H9 (cell line): ENCODE data around the gene WDR4. TPM values are rescaled to one million over a fixed set of nuclear protein-coding genes. Genes with fewer than 3 reads are reported as not detected.

Experiments used
- DNase-seq: peaks from one replicate; pipeline ENCODE4 v3.0.0-alpha.2; 2017
- H2AFZ ChIP-seq: one replicate; pipeline ENCODE4 v1.6.1; 2013; ENCODE audit warnings: mild to moderate bottlenecking, low read length, control low read depth, moderate library complexity
- H2AK5ac ChIP-seq: 2 replicates; pipeline ENCODE4 v1.6.1; 2013; ENCODE audit warnings: low read length, control low read depth, mixed read lengths; ENCODE audit not compliant: insufficient read length
- H2BK120ac ChIP-seq: one replicate; pipeline ENCODE4 v1.6.1; 2013; ENCODE audit warnings: low read depth, mild to moderate bottlenecking, low read length, control low read depth, inconsistent platforms; ENCODE audit not compliant: poor library complexity, severe bottlenecking
- H2BK12ac ChIP-seq: 2 replicates; pipeline ENCODE4 v1.6.1; 2013; ENCODE audit warnings: low read length, control low read depth, mixed read lengths, low read depth; ENCODE audit not compliant: insufficient read length
- H2BK15ac ChIP-seq: 2 replicates; pipeline ENCODE4 v1.6.1; 2013; ENCODE audit warnings: low read depth, low read length, control low read depth
- H2BK20ac ChIP-seq: one replicate; pipeline ENCODE4 v1.6.1; 2013; ENCODE audit warnings: low read depth, mild to moderate bottlenecking, low read length, control low read depth, inconsistent platforms; ENCODE audit not compliant: poor library complexity, severe bottlenecking
- H2BK5ac ChIP-seq: 2 replicates; pipeline ENCODE4 v1.6.1; 2013; ENCODE audit warnings: low read length, control low read depth, mixed read lengths; ENCODE audit not compliant: insufficient read length
- H3K14ac ChIP-seq: 2 replicates; pipeline ENCODE4 v1.6.1; 2013; ENCODE audit warnings: low read length, control low read depth; ENCODE audit not compliant: insufficient read depth
- H3K18ac ChIP-seq: 2 replicates; pipeline ENCODE4 v1.6.1; 2013; ENCODE audit warnings: low read depth, mild to moderate bottlenecking, mixed read lengths, low read length, control low read depth; ENCODE audit not compliant: insufficient read length
- H3K23ac ChIP-seq: 2 replicates; pipeline ENCODE4 v1.6.1; 2013; ENCODE audit warnings: low read length, control low read depth, mixed read lengths, low read depth; ENCODE audit not compliant: insufficient read length
- H3K23me2 ChIP-seq: 2 replicates; pipeline ENCODE4 v1.6.1; 2013; ENCODE audit warnings: low read depth, mild to moderate bottlenecking, mixed read lengths, low read length, control low read depth; ENCODE audit not compliant: insufficient read length, poor library complexity, severe bottlenecking
- H3K27ac ChIP-seq: 2 replicates; pipeline ENCODE4 v1.5.1; 2013; ENCODE audit warnings: low read length, control low read depth, mixed read lengths, low read depth; ENCODE audit not compliant: insufficient read length
- H3K27me3 ChIP-seq: 2 replicates; pipeline ENCODE4 v1.6.1; 2013; ENCODE audit warnings: low read length, control low read depth, inconsistent platforms; ENCODE audit not compliant: insufficient read depth
- H3K4ac ChIP-seq: 2 replicates; pipeline ENCODE4 v1.6.1; 2013; ENCODE audit warnings: low read depth, mild to moderate bottlenecking, control low read depth, inconsistent platforms, low read length, moderate library complexity
- H3K4me1 ChIP-seq: 2 replicates; pipeline ENCODE4 v1.6.1; 2013; ENCODE audit warnings: low read length, control low read depth, inconsistent platforms; ENCODE audit not compliant: insufficient read depth
- H3K4me2 ChIP-seq: 2 replicates; pipeline ENCODE4 v1.6.1; 2013; ENCODE audit warnings: low read length, control low read depth, mixed read lengths; ENCODE audit not compliant: insufficient read length, insufficient read depth
- H3K56ac ChIP-seq: 2 replicates; pipeline ENCODE4 v1.6.1; 2013; ENCODE audit warnings: low read depth, mild to moderate bottlenecking, mixed read lengths, low read length, control low read depth; ENCODE audit not compliant: insufficient read length
- H3K79me1 ChIP-seq: 2 replicates; pipeline ENCODE4 v1.6.1; 2013; ENCODE audit warnings: low read depth, mild to moderate bottlenecking, moderate library complexity, low read length, control low read depth, inconsistent platforms; ENCODE audit not compliant: insufficient read depth, poor library complexity, severe bottlenecking
- H3K79me2 ChIP-seq: 2 replicates; pipeline ENCODE4 v1.6.1; 2013; ENCODE audit warnings: low read length, control low read depth, inconsistent platforms; ENCODE audit not compliant: insufficient read depth
- H3K9ac ChIP-seq: 2 replicates; pipeline ENCODE4 v1.6.1; 2013; ENCODE audit warnings: low read length, control low read depth, mixed read lengths; ENCODE audit not compliant: insufficient read length; ENCODE audit errors: extremely low read depth
- H3K9me3 ChIP-seq: one replicate; pipeline ENCODE4 v1.6.1; 2013; ENCODE audit warnings: low read depth, low read length, inconsistent platforms; ENCODE audit not compliant: control insufficient read depth
- H3T11ph ChIP-seq: one replicate; pipeline ENCODE4 v1.6.1; 2013; ENCODE audit warnings: mild to moderate bottlenecking, low read length, control low read depth, inconsistent platforms
- H4K20me1 ChIP-seq: one replicate; pipeline ENCODE4 v1.6.1; 2013; ENCODE audit not compliant: control insufficient read depth, insufficient read length, insufficient read depth
- H4K5ac ChIP-seq: 2 replicates; pipeline ENCODE4 v1.6.1; 2013; ENCODE audit warnings: low read depth, mild to moderate bottlenecking, mixed read lengths, low read length, control low read depth; ENCODE audit not compliant: insufficient read length
- H4K8ac ChIP-seq: replicated peaks from 2 replicates; pipeline ENCODE4 v1.6.1; 2013; ENCODE audit warnings: low read length, control low read depth, mixed read lengths, low read depth; ENCODE audit not compliant: insufficient read length
- H4K91ac ChIP-seq: 2 replicates; pipeline ENCODE4 v1.6.1; 2013; ENCODE audit warnings: low read depth, mild to moderate bottlenecking, moderate library complexity, mixed read lengths, low read length, control low read depth; ENCODE audit not compliant: insufficient read length
- H3K27ac Mint-ChIP-seq, 3 experiments: 2 replicates in 2 of 3; 3 replicates in 1 of 3; pipeline ENCODE4 v1.8.0; 2020 to 2021; ENCODE audit warnings: mixed read lengths in 3 of 3, mild to moderate bottlenecking in 1 of 3, moderate library complexity in 1 of 3
- H3K27me3 Mint-ChIP-seq: 2 replicates; pipeline ENCODE4 v1.8.0; 2021; ENCODE audit warnings: low read depth, mild to moderate bottlenecking, moderate library complexity, mixed read lengths
- H3K36me3 Mint-ChIP-seq, 3 experiments: 2 replicates in 2 of 3; 3 replicates in 1 of 3; pipeline ENCODE4 v1.8.0; 2020 to 2021; ENCODE audit warnings: low read depth in 3 of 3, mixed read lengths in 3 of 3; ENCODE audit not compliant: insufficient read depth in 1 of 3
- H3K4me1 Mint-ChIP-seq, 2 experiments: 2 replicates each; pipeline ENCODE4 v1.8.0; 2020; ENCODE audit warnings: mixed read lengths in 2 of 2
- H3K4me3 Mint-ChIP-seq, 2 experiments: 2 replicates in 1 of 2; 3 replicates in 1 of 2; pipeline ENCODE4 v1.8.0; 2020 to 2021; ENCODE audit warnings: mild to moderate bottlenecking in 2 of 2, mixed read lengths in 2 of 2, moderate library complexity in 1 of 2
- H3K9me3 Mint-ChIP-seq, 2 experiments: 2 replicates in 1 of 2; 3 replicates in 1 of 2; pipeline ENCODE4 v1.8.0; 2020; ENCODE audit warnings: mild to moderate bottlenecking in 2 of 2, mixed read lengths in 2 of 2, moderate library complexity in 1 of 2
- WGBS: extraction: QIAGEN DNeasy Blood & Tissue Kit; methylation state at CpG from one replicate; pipeline ENCODE4 v1.1.7; 2013; ENCODE audit warnings: missing lambda C conversion rate, low lambda C conversion rate, mixed read lengths; ENCODE audit not compliant: insufficient read length; ENCODE audit errors: extremely low coverage; 5-methylcytosine and 5-hydroxymethylcytosine counted together
- total RNA-seq: library from RNA; stranded (reverse); gene quantifications from 2 replicates; pipeline ENCODE4 v1.2.1, GENCODE V29; 2021
- TF ChIP-seq, protein P1 (sequence below): fragments of 200-600 bp; sonication (generic); conservative IDR thresholded peaks from 3 replicates; pipeline ENCODE4 v1.8.0; 2021; ENCODE audit warnings: antibody characterized with exemption, mild to moderate bottlenecking

The WDR4 gene
- total RNA-seq, 1 experiment from 2014 or later: 54.4 TPM

DNA sequence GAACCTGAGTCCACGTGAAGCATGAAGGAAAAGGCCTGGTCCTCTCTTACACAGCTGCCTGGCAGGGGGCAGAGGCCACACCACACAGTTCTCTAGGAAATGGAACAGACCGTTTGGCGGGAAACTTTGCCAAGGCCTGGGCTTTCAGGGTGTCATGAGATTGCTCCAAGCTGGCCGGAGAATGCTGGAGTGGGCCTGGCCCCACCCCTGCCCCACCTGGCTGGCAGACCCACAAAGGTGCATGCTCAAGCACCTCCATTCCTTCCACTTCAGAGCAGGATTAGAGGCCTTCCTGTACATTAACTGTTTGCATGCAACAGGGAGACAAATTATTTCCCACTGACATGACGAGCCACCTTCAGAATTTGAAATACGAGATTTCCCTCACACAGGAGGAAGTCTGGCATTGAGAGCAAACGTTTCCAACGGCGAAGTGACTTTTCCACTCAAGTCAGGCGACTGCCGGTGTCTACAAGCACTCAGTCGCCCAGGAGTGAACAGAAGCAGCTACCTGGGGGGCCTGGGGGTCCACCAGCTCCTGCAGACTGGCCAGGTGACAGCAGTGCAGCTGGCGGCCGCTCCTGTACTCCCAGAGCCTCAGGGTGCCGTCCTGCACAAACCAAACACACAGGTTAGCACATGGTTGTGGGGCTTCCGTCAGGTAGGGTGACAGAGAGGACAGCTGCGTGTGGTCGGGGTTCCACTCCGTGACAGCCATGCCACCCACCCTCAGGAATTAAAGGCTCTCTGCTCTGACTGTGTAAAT, 24.0 kb downstream of the WDR4 start:
- WGBS: no CpG with 5 or more reads among the region's 19 CpGs
- no peak overlapping the region for H2BK5ac ChIP-seq
- peaks cover 3% of the 10 kb centered on the region; the same call in 1 of the 2 replicates for H3K79me2 ChIP-seq
- DNase-seq: no peak
- Mint-ChIP-seq H3K27ac (peak overlapping the region in 1 of 3 experiments; percentile 12; a peak in 2 of 7 replicates), H3K9me3 (no peaks in the 10 kb centered on the region), H3K36me3 (peaks cover 46 to 96% (median 86%) of the 10 kb centered on the region in 3 experiments; a peak in 6 of 7 replicates), H3K27me3 (no peaks in the 10 kb centered on the region), H3K4me3 (no peak overlapping the region), H3K4me1 (no peaks in the 10 kb centered on the region)
- no peak overlapping the region for H3K14ac ChIP-seq
- TF ChIP-seq, protein P1, sequence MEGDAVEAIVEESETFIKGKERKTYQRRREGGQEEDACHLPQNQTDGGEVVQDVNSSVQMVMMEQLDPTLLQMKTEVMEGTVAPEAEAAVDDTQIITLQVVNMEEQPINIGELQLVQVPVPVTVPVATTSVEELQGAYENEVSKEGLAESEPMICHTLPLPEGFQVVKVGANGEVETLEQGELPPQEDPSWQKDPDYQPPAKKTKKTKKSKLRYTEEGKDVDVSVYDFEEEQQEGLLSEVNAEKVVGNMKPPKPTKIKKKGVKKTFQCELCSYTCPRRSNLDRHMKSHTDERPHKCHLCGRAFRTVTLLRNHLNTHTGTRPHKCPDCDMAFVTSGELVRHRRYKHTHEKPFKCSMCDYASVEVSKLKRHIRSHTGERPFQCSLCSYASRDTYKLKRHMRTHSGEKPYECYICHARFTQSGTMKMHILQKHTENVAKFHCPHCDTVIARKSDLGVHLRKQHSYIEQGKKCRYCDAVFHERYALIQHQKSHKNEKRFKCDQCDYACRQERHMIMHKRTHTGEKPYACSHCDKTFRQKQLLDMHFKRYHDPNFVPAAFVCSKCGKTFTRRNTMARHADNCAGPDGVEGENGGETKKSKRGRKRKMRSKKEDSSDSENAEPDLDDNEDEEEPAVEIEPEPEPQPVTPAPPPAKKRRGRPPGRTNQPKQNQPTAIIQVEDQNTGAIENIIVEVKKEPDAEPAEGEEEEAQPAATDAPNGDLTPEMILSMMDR: no peak
- no peaks in the 10 kb centered on the region for H3K23me2 ChIP-seq
- no peaks in the 10 kb centered on the region for H3K27me3 ChIP-seq
- no peak overlapping the region for H4K91ac ChIP-seq
- H3K23ac ChIP-seq: no peak overlapping the region
- H2AK5ac ChIP-seq: no peak overlapping the region
- H3K79me1 ChIP-seq: no peaks in the 10 kb centered on the region
- H2BK20ac ChIP-seq: no peak overlapping the region
- H4K5ac ChIP-seq: no peak overlapping the region
- no peak overlapping the region for H4K8ac ChIP-seq
- no peak overlapping the region for H3T11ph ChIP-seq
- no peak overlapping the region for H3K18ac ChIP-seq
- no peaks in the 10 kb centered on the region for H3K4me1 ChIP-seq
- H2BK15ac ChIP-seq: no peak overlapping the region
- no peak overlapping the region for H2AFZ ChIP-seq
- no peak overlapping the region for H3K9ac ChIP-seq
- H3K27ac ChIP-seq: no peak overlapping the region
- no peak overlapping the region for H3K4ac ChIP-seq
- H2BK120ac ChIP-seq: no peak overlapping the region
- H2BK12ac ChIP-seq: no peak overlapping the region
- H3K9me3 ChIP-seq: no peaks in the 10 kb centered on the region
- H3K56ac ChIP-seq: no peak overlapping the region
- no peak overlapping the region for H3K4me2 ChIP-seq
- H4K20me1 ChIP-seq: no peaks in the 10 kb centered on the region
